Lung (tissue), 12 donors: ENCODE results near the gene BYSL. TPM values are rescaled to one million over a fixed set of nuclear protein-coding genes. Genes with fewer than 3 reads are reported as not detected.

Source experiments
- ATAC-seq: fragments of 200-7000 bp; cut with Tn5 transposase; one replicate; pipeline ENCODE4 v1.9.1; 2020; ENCODE audit warnings: moderate number of reproducible peaks; ENCODE audit not compliant: insufficient read depth, low FRiP score
- DNase-seq, 3 donors: peaks; one replicate each; pipeline ENCODE4 v3.0.0-alpha.2; 2013 to 2017
- H3K27ac ChIP-seq, 2 donors: one replicate each; pipeline ENCODE4 v1.5.1; 2013; ENCODE audit warnings: mild to moderate bottlenecking in 2 of 2, moderate library complexity in 2 of 2, control low read depth in 1 of 2, inconsistent platforms in 1 of 2, low read depth in 1 of 2, low read length in 1 of 2
- H3K27me3 ChIP-seq, 3 donors: one replicate each; pipeline ENCODE4 v1.5.1; 2013; ENCODE audit warnings: low read length in 2 of 3; ENCODE audit not compliant: control insufficient read depth in 3 of 3, insufficient read depth in 3 of 3
- H3K36me3 ChIP-seq, 4 donors: one replicate each; pipeline ENCODE4 v1.5.1; 2013; ENCODE audit warnings: low read length in 4 of 4, mild to moderate bottlenecking in 1 of 4, moderate library complexity in 1 of 4; ENCODE audit not compliant: control insufficient read depth in 4 of 4, insufficient read depth in 4 of 4
- H3K4me1 ChIP-seq, 5 donors: one replicate each; pipeline ENCODE4 v1.5.1; 2013; ENCODE audit warnings: low read length in 5 of 5, mild to moderate bottlenecking in 2 of 5, moderate library complexity in 1 of 5; ENCODE audit not compliant: control insufficient read depth in 5 of 5, insufficient read depth in 5 of 5
- H3K4me3 ChIP-seq: one replicate; pipeline ENCODE4 v1.5.1; 2013; ENCODE audit warnings: mild to moderate bottlenecking, control low read depth, moderate library complexity
- H3K9ac ChIP-seq, 2 donors: one replicate each; pipeline ENCODE4 v1.5.1; 2013; ENCODE audit warnings: low read length in 2 of 2, control low read depth in 1 of 2; ENCODE audit not compliant: insufficient read depth in 1 of 2
- H3K9me3 ChIP-seq, 4 donors: one replicate each; pipeline ENCODE4 v1.5.1; 2013; ENCODE audit warnings: low read length in 3 of 4, mild to moderate bottlenecking in 1 of 4, moderate library complexity in 1 of 4; ENCODE audit not compliant: control insufficient read depth in 4 of 4, insufficient read depth in 3 of 4
- WGBS, 2 donors: extraction: QIAGEN DNeasy Blood & Tissue Kit; methylation state at CpG; one replicate each; pipeline ENCODE4 v1.1.7; 2013; 5-methylcytosine and 5-hydroxymethylcytosine counted together
- polyA plus RNA-seq, 2 donors: library from polyadenylated mRNA; stranded (reverse); fragments of 200-250 nt; gene quantifications; one replicate each; pipeline ENCODE4 v1.2.1, GENCODE V29; 2013
- total RNA-seq, 2 donors: library from RNA; depleted of rRNA in 1 of 2; stranded (reverse); fragments of >200 nt in 1 of 2; gene quantifications; one replicate each; pipeline ENCODE4 v1.2.1, GENCODE V29; 2014 to 2021
- TF ChIP-seq, protein P1 (sequence below): IDR thresholded peaks from 2 replicates; pipeline ENCODE4 v1.5.1; 2012; ENCODE audit warnings: mild to moderate bottlenecking; ENCODE audit errors: control extremely low read depth, extremely low read depth
- donor health status: control.
- donor health status: control.
- donor health status: Bipolar disorder and iron deficiency.
- donor health status: healthy.
- donor health status: DM: yes; HTN: yes; CAD: no.

Gene BYSL
- total and polyA plus RNA-seq, 4 donors: 8.8 to 20.4 (median 14.8) TPM

DNA sequence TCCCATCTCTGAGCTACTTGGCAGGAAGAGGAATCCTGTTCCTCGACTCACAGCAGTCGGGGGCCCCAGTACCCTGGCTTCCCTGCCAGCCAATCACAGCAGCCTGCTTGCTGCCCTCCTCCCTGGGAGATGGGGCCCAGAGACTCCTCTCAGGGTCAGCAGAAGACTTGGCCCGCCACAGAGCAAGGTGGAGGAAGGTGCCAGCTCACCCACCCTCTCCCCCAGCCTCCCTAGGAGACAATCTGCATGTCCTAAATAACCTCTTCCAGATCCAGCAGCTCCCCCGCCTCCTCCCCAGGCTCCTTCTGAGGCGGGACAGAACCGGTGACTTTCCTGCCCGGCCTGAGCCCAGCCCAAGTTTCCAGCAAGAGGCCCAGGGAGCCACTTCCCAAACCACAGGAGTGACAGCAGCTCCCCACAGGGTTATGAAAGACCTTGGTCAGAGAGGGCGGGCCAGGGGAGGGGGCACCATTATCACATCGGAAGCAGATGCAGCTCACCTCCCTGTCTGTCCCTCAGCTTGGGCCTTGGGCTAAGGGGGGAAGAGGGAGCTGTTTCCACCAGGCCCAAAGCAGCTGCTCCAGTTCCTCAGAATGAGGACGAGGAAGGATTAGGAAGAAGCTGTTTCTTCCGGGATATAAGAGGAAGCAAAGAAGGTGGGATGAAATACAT, 18.0 kb downstream of the BYSL start:
- TF ChIP-seq, protein P1, sequence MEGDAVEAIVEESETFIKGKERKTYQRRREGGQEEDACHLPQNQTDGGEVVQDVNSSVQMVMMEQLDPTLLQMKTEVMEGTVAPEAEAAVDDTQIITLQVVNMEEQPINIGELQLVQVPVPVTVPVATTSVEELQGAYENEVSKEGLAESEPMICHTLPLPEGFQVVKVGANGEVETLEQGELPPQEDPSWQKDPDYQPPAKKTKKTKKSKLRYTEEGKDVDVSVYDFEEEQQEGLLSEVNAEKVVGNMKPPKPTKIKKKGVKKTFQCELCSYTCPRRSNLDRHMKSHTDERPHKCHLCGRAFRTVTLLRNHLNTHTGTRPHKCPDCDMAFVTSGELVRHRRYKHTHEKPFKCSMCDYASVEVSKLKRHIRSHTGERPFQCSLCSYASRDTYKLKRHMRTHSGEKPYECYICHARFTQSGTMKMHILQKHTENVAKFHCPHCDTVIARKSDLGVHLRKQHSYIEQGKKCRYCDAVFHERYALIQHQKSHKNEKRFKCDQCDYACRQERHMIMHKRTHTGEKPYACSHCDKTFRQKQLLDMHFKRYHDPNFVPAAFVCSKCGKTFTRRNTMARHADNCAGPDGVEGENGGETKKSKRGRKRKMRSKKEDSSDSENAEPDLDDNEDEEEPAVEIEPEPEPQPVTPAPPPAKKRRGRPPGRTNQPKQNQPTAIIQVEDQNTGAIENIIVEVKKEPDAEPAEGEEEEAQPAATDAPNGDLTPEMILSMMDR: no peak
- H3K4me1 ChIP-seq: peaks cover 17 to 37% (median 27%) of the 10 kb centered on the region in 5 donors
- WGBS, 2 donors: 10 to 17% methylated on average over 11 of the region's 11 CpGs
- DNase-seq (peak in 2 of 3 donors; percentile 29 to 41), ATAC-seq (no peak)
- H3K4me3 ChIP-seq: no peak overlapping the region
- no peaks in the 10 kb centered on the region for H3K9me3 ChIP-seq
- peaks cover 4 to 21% (median 7%) of the 10 kb centered on the region in 4 donors for H3K36me3 ChIP-seq
- H3K9ac ChIP-seq: no peak overlapping the region
- H3K27ac ChIP-seq: peak overlapping the region in 1 of 2 donors; percentile 81
- H3K27me3 ChIP-seq: no peaks in the 10 kb centered on the region

DNA sequence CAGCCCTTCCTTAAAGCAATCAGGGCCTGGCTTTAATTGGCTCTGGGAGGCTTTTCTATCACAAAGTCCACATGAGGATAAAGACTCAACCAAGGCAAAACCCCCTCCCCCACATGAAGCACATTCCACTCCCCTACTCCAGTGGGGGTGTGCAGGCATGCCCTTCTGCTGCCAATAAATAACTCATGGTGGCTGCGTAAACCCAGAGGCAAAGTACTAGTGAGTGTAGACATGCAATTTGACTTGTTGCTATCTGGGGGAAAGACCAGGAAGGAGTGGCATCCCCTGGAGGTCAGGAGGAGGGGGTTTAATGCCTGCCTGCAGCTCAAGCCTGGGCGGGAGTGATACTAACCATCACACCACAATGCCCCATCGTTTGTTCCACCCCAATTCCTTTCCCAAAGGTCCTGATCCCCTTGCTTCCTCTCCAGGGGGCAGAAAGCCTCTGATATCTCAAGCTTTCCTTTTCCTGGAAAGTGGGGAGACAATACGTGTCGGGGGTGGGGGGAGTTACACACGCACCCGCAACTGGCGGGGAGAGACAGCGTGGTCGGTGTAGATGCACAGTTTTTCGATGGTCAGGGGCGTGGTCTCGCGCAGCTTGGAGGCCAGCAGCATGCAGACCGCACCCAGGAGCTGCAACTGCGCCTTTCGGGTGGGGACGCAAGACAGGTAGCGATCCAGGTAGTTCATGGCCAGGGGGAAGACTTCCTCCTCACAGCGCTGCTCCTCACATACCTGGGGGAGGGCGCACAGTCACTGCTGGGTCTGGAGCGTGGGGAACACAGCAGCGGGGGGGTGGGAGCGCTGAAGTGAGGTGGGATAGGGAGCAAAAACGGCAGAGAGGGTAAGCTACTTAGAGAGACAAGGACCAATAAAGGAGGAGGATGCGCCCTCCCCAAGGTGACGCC, 18.8 kb downstream of the BYSL start:
- TF ChIP-seq, protein P1: no peak
- ATAC-seq: no peak
- H3K27me3 ChIP-seq: no peaks in the 10 kb centered on the region
- H3K36me3 ChIP-seq: peaks cover 0 to 16% (median 7%) of the 10 kb centered on the region in 4 donors
- 9 to 10% methylated on average over 26 to 27 of the region's 27 CpGs for WGBS, 2 donors
- peak; percentile 17 to 26 (median 26) for DNase-seq
- peak overlapping the region in 1 of 2 donors; percentile 59 for H3K9ac ChIP-seq
- peaks cover 17 to 37% (median 27%) of the 10 kb centered on the region in 5 donors for H3K4me1 ChIP-seq
- H3K27ac ChIP-seq: peak overlapping the region; percentile 34 to 81
- H3K9me3 ChIP-seq: no peaks in the 10 kb centered on the region
- H3K4me3 ChIP-seq: peak overlapping the region; percentile 91

DNA sequence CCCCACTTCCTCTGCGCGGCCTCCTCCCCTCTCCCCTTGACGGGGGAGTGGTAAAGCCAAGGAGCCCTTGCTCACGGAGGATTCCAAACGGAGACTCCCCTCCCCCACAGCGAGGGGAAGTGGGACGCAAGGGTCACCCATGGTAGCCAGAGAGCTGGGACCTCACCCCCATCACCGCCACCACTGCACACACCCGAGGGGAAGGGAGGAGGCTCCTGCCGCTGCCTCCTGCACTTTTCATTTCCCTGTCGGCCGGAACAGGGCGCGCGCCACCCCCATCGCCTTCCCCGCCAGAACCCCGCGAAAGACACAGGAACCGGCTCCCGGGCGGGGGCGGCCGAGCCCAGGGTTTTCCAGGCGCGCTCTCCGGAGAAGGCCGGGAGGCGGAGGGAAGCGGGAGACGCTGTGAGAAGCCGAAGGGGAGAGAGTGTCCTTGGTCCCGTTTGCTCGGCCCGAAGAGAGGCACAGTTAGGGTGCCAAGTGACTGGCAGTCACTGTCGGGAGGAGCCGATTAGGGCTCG, 19.5 kb downstream of the BYSL start:
- H3K9ac ChIP-seq: peak overlapping the region in 1 of 2 donors; percentile 59
- WGBS, 2 donors: 1% methylated on average over 34 to 38 of the region's 38 CpGs
- DNase-seq (peak; percentile 33 to 45 (median 33)), ATAC-seq (peak; percentile 4)
- H3K9me3 ChIP-seq: no peaks in the 10 kb centered on the region
- peaks cover 17 to 37% (median 27%) of the 10 kb centered on the region in 5 donors for H3K4me1 ChIP-seq
- H3K27ac ChIP-seq: peak overlapping the region; percentile 34 to 81
- no peaks in the 10 kb centered on the region for H3K27me3 ChIP-seq
- TF ChIP-seq, protein P1: no peak
- H3K36me3 ChIP-seq: peaks cover 0 to 9% (median 2%) of the 10 kb centered on the region in 4 donors
- peak overlapping the region; percentile 91 for H3K4me3 ChIP-seq
